Immature natural killer cell (primary cell): ENCODE results near the gene ULK4. TPM values are rescaled to one million over a fixed set of nuclear protein-coding genes. Genes with fewer than 3 reads are reported as not detected.

Experiments
- DNase-seq, 3 donors: peaks; one replicate each; pipeline ENCODE4 v3.0.0; 2022; ENCODE audit warnings: mixed read lengths in 1 of 3
- H3K27ac Mint-ChIP-seq, 6 donors: one replicate each; pipeline ENCODE4 v1.8.0; 2020; ENCODE audit warnings: mixed read lengths in 6 of 6, mild to moderate bottlenecking in 5 of 6, inconsistent platforms in 4 of 6, moderate library complexity in 3 of 6
- H3K27me3 Mint-ChIP-seq, 3 donors: one replicate each; pipeline ENCODE4 v1.8.0; 2020 to 2021; ENCODE audit warnings: low read depth in 3 of 3, mild to moderate bottlenecking in 3 of 3, mixed read lengths in 3 of 3, moderate library complexity in 3 of 3, inconsistent platforms in 1 of 3
- H3K36me3 Mint-ChIP-seq, 3 donors: one replicate each; pipeline ENCODE4 v1.8.0; 2020; ENCODE audit warnings: mixed read lengths in 3 of 3, inconsistent platforms in 2 of 3, mild to moderate bottlenecking in 2 of 3
- H3K4me1 Mint-ChIP-seq, 2 donors: one replicate each; pipeline ENCODE4 v1.8.0; 2020; ENCODE audit warnings: inconsistent platforms in 2 of 2, mild to moderate bottlenecking in 2 of 2, mixed read lengths in 2 of 2, moderate library complexity in 1 of 2
- H3K4me3 Mint-ChIP-seq, 5 donors: one replicate each; pipeline ENCODE4 v1.8.0; 2020; ENCODE audit warnings: mild to moderate bottlenecking in 5 of 5, mixed read lengths in 5 of 5, inconsistent platforms in 3 of 5, moderate library complexity in 3 of 5
- H3K9me3 Mint-ChIP-seq, 6 donors: one replicate each; pipeline ENCODE4 v1.8.0; 2020; ENCODE audit warnings: mild to moderate bottlenecking in 6 of 6, mixed read lengths in 6 of 6, inconsistent platforms in 4 of 6, moderate library complexity in 3 of 6
- polyA plus RNA-seq, 3 donors: library from polyadenylated mRNA; unstranded; fragments of 300-500 nt; fragmentation: Illumina TruSeq; gene quantifications; one replicate each; pipeline ENCODE4 v1.2.3, GENCODE V29; 2021

The ULK4 gene
- 10 to 100 TPM in 1 of 3 donors, 1 to 10 TPM in 2; 9.9 to 10.6 (median 9.9) TPM for polyA plus RNA-seq

DNA sequence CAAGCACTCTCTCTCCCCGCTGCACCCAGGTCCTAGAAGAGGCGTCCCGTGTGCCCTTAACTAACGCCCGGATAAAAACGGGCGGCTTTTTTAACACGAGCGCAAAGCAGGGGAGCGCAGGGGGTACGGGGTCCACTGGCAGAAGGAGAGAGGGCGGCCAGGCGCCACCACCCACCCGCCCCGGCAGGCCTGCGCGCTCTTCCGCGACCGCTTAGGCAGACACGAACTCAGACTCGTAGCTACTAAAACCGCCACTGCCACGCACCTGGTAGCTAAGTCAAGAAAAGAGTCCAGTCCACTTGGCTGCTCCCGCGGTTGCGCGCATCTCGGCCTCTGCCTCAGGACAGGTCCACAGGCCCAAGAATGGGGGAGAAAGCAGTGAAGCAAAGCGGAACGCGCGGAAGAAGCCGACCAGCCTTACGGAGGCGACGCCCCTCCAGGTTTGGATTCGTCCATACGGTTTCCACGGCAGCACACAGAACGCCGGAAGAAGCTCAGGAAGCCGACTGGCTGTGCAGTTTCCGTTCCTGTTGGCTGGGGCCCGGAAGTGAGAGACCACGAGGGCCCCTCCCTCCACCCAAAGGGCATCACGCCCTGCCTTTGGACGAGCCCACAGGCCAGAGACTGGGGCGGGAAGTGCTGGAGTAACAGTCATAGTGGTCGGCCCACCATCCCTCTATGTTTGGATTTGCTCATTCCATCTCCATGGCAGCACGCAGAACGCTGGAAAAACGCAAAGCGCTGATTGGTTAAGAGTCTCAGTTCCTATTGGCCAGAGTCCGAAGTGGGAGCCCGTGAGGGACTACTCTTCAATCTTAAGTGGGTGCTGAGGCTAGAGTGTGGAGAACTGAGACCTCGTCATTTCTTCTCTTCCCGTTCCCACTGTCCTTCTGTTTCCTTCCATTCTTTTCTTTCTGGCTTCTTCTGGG is at the start of gene ULK4:
ULK4 (minus strand) TSS at position 353 of the 929 bp plus-strand sequence. CDS start 7,344 bp downstream, outside the sequence.
- peaks cover 0 to 1% (median 0%) of the 10 kb centered on the region in 6 donors for H3K9me3 Mint-ChIP-seq
- DNase-seq: peak; percentile 96 to 97 (median 97)
- H3K36me3 Mint-ChIP-seq: no peaks in the 10 kb centered on the region
- H3K4me1 Mint-ChIP-seq: peaks cover 20 to 23% of the 10 kb centered on the region in 2 donors
- peaks cover 8 to 14% (median 13%) of the 10 kb centered on the region in 3 donors for H3K27me3 Mint-ChIP-seq
- H3K4me3 Mint-ChIP-seq: peak within 1 kb of the TSS; percentile 98 to 100 (median 99)
- H3K27ac Mint-ChIP-seq: peak within 1 kb of the TSS; percentile 97 to 100 (median 98)

DNA sequence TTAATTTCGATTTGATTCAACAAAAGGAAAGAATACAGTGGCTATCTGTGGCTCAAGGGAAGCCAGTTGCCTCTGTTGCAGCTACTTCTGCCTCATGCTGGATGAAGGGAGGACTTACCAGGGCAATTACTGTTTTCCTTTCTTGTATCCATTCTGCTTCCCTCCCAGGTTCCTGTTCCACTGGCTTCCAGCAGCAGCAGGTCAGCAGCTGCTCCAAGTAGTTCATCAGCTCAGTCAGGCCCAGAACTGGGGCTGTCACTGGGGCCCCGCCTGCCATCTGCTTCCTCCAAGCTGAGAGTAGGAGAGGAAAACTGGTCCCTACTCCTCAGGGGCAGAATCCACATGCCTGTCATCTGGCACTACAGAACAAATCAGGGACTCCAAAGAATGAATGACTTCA is 48.6 kb upstream of the ULK4 start:
- peak overlapping the region in 1 of 6 donors; percentile 28 for H3K27ac Mint-ChIP-seq
- H3K4me1 Mint-ChIP-seq: peaks cover 25% of the 10 kb centered on the region in 2 donors
- no peaks in the 10 kb centered on the region for H3K9me3 Mint-ChIP-seq
- H3K4me3 Mint-ChIP-seq: no peak overlapping the region
- DNase-seq: no peak
- H3K36me3 Mint-ChIP-seq: no peaks in the 10 kb centered on the region
- H3K27me3 Mint-ChIP-seq: peaks cover 9 to 16% (median 12%) of the 10 kb centered on the region in 3 donors

DNA sequence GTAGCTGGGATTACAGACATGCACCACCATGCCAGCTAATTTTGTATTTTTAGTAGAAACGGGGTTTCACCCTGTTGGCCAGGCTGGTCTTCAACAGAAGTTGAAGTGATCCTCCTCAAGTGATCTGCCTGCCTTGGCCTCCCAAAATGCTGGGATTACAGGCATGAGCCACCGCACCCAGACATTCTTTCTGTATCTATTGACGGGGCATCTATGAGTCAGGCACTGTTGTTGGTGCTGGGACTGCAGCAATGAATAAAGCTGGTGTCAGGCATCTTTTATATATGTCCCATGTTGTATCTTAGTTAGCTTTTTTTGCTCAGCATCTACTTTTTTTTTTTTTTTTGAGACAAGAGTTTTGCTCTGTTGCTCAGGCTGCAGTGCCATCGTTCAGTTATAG is 47.6 kb upstream of the ULK4 start:
- Mint-ChIP-seq H3K4me1 (peaks cover 14 to 15% of the 10 kb centered on the region in 2 donors), H3K9me3 (no peaks in the 10 kb centered on the region), H3K27ac (no peak overlapping the region), H3K36me3 (no peaks in the 10 kb centered on the region), H3K27me3 (peaks cover 6 to 12% (median 10%) of the 10 kb centered on the region in 3 donors), H3K4me3 (no peak overlapping the region)
- DNase-seq: no peak

DNA sequence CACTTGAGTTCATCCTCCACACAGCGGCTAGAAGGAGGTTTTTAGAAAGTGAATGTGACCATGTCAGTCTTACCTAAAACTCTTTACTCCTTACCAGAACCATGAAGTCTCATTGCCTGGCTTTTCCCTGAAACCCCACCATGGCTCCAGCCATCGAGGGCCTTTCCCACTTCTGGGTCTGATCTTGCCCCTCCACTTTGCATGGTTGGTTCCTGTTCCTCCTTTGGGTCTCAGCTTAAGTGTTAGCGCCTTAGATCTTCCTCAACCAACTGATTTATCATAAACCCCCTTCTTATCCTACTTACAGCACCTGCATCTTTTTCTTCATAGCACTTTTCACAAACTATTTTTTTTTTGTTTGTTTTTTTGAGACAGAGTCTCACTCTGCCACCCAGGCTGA is 45.9 kb upstream of the ULK4 start:
- Mint-ChIP-seq H3K9me3 (no peaks in the 10 kb centered on the region), H3K27me3 (peaks cover 0 to 3% (median 1%) of the 10 kb centered on the region in 3 donors), H3K27ac (peak overlapping the region in 1 of 6 donors; percentile 65), H3K4me1 (peaks cover 6% of the 10 kb centered on the region in 2 donors), H3K4me3 (no peak overlapping the region), H3K36me3 (no peaks in the 10 kb centered on the region)
- no peak for DNase-seq

DNA sequence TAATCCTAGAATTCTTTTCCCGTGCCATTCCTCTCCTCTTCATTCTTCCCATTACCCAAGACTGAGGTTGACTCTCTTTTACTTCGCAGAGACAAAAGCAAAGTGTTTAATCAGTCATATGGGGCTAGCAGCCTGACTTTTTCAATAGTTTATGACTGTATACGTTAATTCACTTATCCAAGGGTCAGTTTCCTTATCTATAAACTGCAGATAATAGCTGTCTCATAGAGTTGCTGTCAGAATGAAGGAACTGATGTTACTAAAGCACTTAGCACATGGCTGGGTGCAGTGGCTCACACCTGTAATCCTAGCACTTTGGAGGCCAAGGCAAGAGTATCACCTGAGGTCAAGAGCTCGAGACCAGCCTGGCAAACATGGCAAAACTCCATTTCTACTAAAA is 43.5 kb upstream of the ULK4 start:
- Mint-ChIP-seq H3K4me1 (no peaks in the 10 kb centered on the region), H3K27me3 (peaks cover 0 to 2% (median 2%) of the 10 kb centered on the region in 3 donors), H3K27ac (peak overlapping the region in 1 of 6 donors; percentile 25), H3K36me3 (peaks cover 4 to 11% (median 5%) of the 10 kb centered on the region in 3 donors), H3K9me3 (no peaks in the 10 kb centered on the region), H3K4me3 (no peak overlapping the region)
- DNase-seq: no peak

DNA sequence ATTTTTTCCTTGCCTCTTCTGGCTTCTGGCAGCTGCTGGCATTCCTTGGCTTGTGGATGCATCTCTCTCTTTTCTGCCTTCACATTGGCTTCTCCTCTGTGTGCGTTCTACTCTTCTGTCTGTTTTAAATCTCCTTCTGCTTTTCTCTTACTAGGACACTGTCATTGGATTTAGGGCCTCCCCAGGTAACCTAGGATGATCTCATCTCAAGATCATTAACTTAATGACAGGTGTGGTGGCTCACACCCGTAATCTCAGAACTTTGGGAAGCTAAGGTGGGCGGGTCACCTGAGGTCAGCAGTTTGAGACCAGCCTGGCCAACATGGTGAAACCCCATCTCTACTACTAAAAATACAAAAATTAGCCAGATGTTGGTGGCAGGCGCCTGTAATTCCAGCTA is 40.9 kb upstream of the ULK4 start:
- H3K27ac Mint-ChIP-seq: no peak overlapping the region
- H3K27me3 Mint-ChIP-seq: peaks cover 0 to 2% (median 0%) of the 10 kb centered on the region in 3 donors
- no peak for DNase-seq
- H3K4me3 Mint-ChIP-seq: no peak overlapping the region
- H3K9me3 Mint-ChIP-seq: no peaks in the 10 kb centered on the region
- no peaks in the 10 kb centered on the region for H3K4me1 Mint-ChIP-seq
- peaks cover 4 to 11% (median 5%) of the 10 kb centered on the region in 3 donors for H3K36me3 Mint-ChIP-seq

DNA sequence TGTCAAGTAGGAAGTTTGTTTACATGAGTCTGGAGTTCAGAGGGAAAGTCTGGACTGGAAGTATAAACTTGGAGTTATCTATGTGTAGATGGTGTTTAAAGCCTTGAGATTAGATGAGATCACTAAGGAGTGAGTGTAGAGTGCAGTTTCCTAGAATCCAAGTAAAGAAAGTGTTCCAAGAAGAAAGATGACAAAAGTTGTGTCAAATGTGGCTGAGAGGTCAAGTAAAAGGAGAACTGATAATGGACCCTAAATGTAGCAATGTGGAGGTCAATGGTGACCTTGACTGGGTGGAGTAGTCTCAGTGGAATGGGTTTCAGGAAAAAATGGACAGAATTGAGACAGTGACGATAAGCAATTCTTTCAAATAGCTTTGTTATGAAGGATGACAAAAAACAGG is 39.9 kb upstream of the ULK4 start:
- no peak for DNase-seq
- Mint-ChIP-seq H3K36me3 (peaks cover 4 to 11% (median 5%) of the 10 kb centered on the region in 3 donors), H3K27me3 (peaks cover 0 to 2% (median 0%) of the 10 kb centered on the region in 3 donors), H3K9me3 (no peaks in the 10 kb centered on the region), H3K27ac (no peak overlapping the region), H3K4me3 (no peak overlapping the region), H3K4me1 (no peaks in the 10 kb centered on the region)

DNA sequence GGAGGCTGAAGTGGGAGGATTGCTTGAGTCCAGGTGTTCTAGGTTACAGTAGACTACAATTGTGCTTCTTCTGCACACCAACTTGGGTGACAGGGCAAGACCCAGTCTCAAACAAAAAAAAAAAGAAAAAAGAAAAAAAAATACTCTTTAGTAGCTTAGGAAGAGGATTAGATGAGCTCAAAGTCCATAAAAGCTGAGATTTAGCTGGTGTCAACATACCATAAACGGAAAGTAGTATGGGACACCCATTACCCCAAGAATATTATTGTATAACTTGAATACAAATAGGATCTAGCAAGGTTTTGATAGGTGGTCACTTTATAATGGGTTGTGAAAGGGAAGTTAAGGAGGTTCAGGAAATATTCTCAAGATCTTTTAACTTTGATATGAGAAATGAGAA is 38.0 kb upstream of the ULK4 start:
- Mint-ChIP-seq H3K27ac (no peak overlapping the region), H3K36me3 (peaks cover 4 to 11% (median 5%) of the 10 kb centered on the region in 3 donors), H3K9me3 (no peaks in the 10 kb centered on the region), H3K27me3 (peaks cover 0 to 2% (median 0%) of the 10 kb centered on the region in 3 donors), H3K4me3 (no peak overlapping the region), H3K4me1 (no peaks in the 10 kb centered on the region)
- no peak for DNase-seq

DNA sequence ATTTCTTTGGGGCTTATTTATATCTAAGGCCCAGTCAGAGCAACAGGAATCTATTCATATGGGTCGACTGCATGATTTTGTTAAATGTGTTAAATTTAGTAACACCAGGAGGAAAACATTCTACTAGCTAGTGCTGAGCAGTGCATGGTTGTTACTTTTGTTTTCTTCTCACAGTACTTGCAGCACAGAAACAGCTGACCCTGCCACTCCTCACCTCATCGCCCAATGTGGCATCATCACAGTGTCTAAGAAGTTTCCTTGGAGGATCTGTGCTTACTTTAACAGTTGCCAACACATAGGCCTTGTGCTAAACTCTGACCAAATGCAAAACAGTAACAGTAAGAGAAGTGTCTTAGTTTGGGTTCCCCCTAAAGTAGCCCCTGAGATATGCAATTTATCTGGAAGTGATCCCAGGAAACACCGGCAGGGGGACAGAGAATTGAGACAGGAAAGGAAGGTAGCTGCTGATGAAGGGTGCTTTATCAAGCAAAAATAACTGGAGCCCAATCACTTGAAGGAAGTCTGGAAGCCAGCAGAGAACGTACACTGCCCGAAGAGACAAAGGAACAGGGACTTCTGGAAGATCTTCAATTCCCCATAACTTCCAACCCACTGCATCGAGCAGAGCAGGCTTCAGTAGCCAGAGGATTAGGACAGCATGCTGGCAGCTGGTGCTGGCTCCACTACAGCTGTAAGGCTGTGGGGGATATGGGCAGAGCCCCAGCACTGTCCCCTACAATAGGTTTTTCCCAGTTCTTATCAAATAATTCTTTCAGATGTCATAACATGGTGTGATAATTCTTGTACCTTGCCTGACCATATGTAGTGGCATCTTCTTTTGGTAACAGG is 36.0 kb upstream of the ULK4 start:
- no peaks in the 10 kb centered on the region for H3K4me1 Mint-ChIP-seq
- H3K27ac Mint-ChIP-seq: no peak overlapping the region
- H3K27me3 Mint-ChIP-seq: peaks cover 0 to 2% (median 0%) of the 10 kb centered on the region in 3 donors
- no peak for DNase-seq
- H3K9me3 Mint-ChIP-seq: no peaks in the 10 kb centered on the region
- H3K4me3 Mint-ChIP-seq: no peak overlapping the region
- peaks cover 4 to 11% (median 5%) of the 10 kb centered on the region in 3 donors for H3K36me3 Mint-ChIP-seq

DNA sequence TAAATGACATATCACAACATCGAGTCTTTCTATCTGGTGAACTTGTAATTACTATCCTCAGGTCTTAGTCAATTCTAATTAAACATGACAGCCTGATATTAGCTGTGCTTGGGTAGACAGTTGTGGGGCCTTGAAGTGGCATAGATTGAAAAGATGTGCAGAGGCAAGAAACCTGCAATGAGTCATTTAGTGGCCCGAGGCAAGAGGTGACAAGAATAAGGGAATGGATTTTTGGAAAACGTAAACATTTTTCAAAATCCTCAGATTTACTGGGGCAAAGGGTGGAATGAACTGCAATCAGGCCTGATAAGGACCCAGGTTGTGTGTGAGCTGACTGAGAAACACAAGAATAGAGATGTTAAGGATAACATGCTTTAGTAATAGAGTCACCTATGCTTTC is 29.5 kb upstream of the ULK4 start:
- Mint-ChIP-seq H3K27me3 (peaks cover 0 to 2% (median 0%) of the 10 kb centered on the region in 3 donors), H3K36me3 (no peaks in the 10 kb centered on the region), H3K4me1 (no peaks in the 10 kb centered on the region), H3K4me3 (no peak overlapping the region), H3K27ac (no peak overlapping the region), H3K9me3 (no peaks in the 10 kb centered on the region)
- DNase-seq: no peak

DNA sequence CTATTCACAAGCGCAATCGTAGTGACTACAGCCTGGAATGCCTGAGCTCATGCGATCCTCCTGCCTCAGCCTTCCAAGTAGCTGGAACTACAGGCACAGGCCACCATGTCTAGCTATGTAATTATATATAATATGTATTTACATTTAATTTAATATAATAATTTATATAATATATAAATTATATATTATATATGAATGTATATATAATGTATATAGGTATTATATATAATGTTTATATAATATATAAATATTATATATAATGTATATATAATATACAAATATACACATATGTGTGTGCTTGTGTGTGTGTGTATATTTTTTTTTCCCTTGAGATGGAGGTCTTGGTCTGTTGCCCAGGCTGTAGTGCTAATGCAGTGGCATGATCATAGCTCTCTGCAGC is 27.6 kb upstream of the ULK4 start:
- Mint-ChIP-seq H3K27me3 (peaks cover 0 to 3% (median 2%) of the 10 kb centered on the region in 3 donors), H3K36me3 (no peaks in the 10 kb centered on the region), H3K4me3 (no peak overlapping the region), H3K9me3 (no peaks in the 10 kb centered on the region), H3K4me1 (no peaks in the 10 kb centered on the region), H3K27ac (no peak overlapping the region)
- no peak for DNase-seq

DNA sequence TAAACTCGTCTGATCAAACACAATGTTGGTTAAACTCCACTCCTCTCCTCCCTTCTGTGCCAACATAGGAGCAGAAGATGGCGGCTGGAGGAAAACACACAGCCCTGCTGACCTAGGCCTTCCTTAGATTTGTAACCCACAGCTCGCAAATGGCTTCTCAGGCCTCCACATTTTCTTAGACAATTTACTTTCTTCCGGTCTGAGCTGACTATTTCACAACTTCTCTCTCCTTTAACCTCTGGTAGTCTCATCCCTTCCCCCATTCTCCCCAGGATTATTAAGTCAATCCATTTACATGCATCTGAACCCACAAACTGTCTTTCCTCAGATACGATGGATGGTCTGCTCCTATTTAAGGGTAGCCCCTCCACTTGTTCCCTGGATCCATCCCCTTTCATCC is 25.7 kb upstream of the ULK4 start:
- no peaks in the 10 kb centered on the region for H3K36me3 Mint-ChIP-seq
- H3K4me3 Mint-ChIP-seq: no peak overlapping the region
- H3K9me3 Mint-ChIP-seq: no peaks in the 10 kb centered on the region
- no peak overlapping the region for H3K27ac Mint-ChIP-seq
- no peak for DNase-seq
- peaks cover 0 to 3% (median 2%) of the 10 kb centered on the region in 3 donors for H3K27me3 Mint-ChIP-seq
- no peaks in the 10 kb centered on the region for H3K4me1 Mint-ChIP-seq

DNA sequence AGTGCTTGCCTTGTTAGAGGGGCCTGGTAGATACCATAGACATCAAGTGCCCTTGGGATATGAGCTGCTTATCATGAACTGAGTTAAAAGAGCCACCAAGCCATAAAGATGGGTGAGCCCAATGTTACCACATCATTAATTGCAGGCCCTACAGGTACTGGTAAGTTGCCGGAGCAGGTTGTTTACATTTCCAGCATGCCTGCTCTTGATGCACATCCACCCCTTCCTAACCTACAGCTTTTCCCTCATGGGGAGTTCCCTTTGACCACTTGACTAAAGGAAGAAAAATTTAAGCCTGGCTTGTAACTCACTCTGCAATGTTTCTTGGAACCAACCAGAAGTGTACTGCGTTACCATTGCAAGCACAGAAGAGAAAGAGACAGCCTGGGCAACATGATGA is 24.7 kb upstream of the ULK4 start:
- H3K4me3 Mint-ChIP-seq: no peak overlapping the region
- no peaks in the 10 kb centered on the region for H3K9me3 Mint-ChIP-seq
- H3K4me1 Mint-ChIP-seq: no peaks in the 10 kb centered on the region
- H3K27me3 Mint-ChIP-seq: peaks cover 0 to 3% (median 2%) of the 10 kb centered on the region in 3 donors
- H3K27ac Mint-ChIP-seq: no peak overlapping the region
- no peak for DNase-seq
- H3K36me3 Mint-ChIP-seq: no peaks in the 10 kb centered on the region

DNA sequence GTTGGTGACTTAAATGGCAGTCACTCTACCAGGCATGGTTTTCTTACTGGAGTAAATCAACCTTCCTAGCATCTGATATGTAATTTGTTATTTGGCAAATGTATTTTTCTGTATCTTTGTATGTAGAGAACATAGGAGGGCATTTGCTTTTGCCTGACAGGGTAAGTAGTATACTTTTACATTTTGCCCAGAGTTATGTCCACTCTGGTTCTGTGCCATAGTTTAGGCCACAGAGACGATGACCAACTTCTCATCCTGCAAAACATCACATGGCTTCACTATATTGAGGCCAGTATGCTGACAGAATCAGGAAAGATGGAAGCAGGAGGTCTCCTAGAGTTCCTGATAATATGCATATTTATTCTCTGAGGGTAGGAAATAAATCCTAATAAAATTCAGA is 23.1 kb upstream of the ULK4 start:
- H3K36me3 Mint-ChIP-seq: no peaks in the 10 kb centered on the region
- H3K9me3 Mint-ChIP-seq: no peaks in the 10 kb centered on the region
- no peak overlapping the region for H3K27ac Mint-ChIP-seq
- no peak for DNase-seq
- H3K4me1 Mint-ChIP-seq: no peaks in the 10 kb centered on the region
- no peak overlapping the region for H3K4me3 Mint-ChIP-seq
- H3K27me3 Mint-ChIP-seq: peaks cover 0 to 3% (median 2%) of the 10 kb centered on the region in 3 donors
